RWPE2 (cell line): Measurements from ENCODE around the gene DNAI2.

Experiments used
- ATAC-seq: fragments of 200-7000 bp; cut with Tn5 transposase; 3 replicates; pipeline ENCODE4 v1.9.1; 2021; ENCODE audit warnings: low read depth
- DNase-seq: peaks from one replicate; pipeline ENCODE4 v3.0.0-alpha.2; 2020; ENCODE audit warnings: low spot score
- H3K27ac ChIP-seq: fragments of 450-650 bp; 2 replicates; pipeline ENCODE4 v1.5.1; 2017; ENCODE audit warnings: mild to moderate bottlenecking; ENCODE audit not compliant: poor library complexity, severe bottlenecking
- H3K27me3 ChIP-seq: fragments of 250-450 bp; sonication (Bioruptor Pico); 2 replicates; pipeline ENCODE4 v1.5.1; 2021; ENCODE audit warnings: mild to moderate bottlenecking, moderate library complexity; ENCODE audit not compliant: insufficient read depth, poor library complexity, severe bottlenecking
- H3K36me3 ChIP-seq: fragments of 250-450 bp; sonication (Bioruptor Pico); 2 replicates; pipeline ENCODE4 v1.5.1; 2020; ENCODE audit warnings: low read depth, mild to moderate bottlenecking, moderate library complexity
- H3K4me1 ChIP-seq: fragments of 250-450 bp; sonication (Bioruptor Pico); 2 replicates; pipeline ENCODE4 v1.5.1; 2021; ENCODE audit warnings: mild to moderate bottlenecking, moderate library complexity; ENCODE audit not compliant: insufficient read depth, poor library complexity, severe bottlenecking
- H3K4me3 ChIP-seq: fragments of 250-450 bp; sonication (Bioruptor Pico); 2 replicates; pipeline ENCODE4 v1.5.1; 2021; ENCODE audit warnings: mild to moderate bottlenecking, moderate library complexity; ENCODE audit not compliant: severe bottlenecking
- H3K9me3 ChIP-seq: fragments of 250-450 bp; sonication (Bioruptor Pico); 2 replicates; pipeline ENCODE4 v1.5.1; 2021; ENCODE audit warnings: mild to moderate bottlenecking, moderate library complexity; ENCODE audit not compliant: severe bottlenecking
- CTCF ChIP-seq: fragments of 450-650 bp; IDR thresholded peaks from one replicate; pipeline ENCODE4 v1.5.1; 2017; ENCODE audit warnings: mild to moderate bottlenecking, moderate library complexity; ENCODE audit not compliant: poor library complexity, severe bottlenecking

DNAI2 gene

GRCh38 chr17:74295625-74296547, 21.9 kb downstream of the DNAI2 start:
- H3K9me3 ChIP-seq: no peaks in the 10 kb centered on the region
- H3K4me3 ChIP-seq: no peak overlapping the region
- H3K36me3 ChIP-seq: no peaks in the 10 kb centered on the region
- DNase-seq (no peak), ATAC-seq (peak; percentile 56; the same call in 2 of the 3 replicates)
- no peaks in the 10 kb centered on the region for H3K27me3 ChIP-seq
- H3K27ac ChIP-seq: no peak overlapping the region
- peaks cover 6% of the 10 kb centered on the region for H3K4me1 ChIP-seq
- TF ChIP-seq CTCF: no peak

- DNase-seq (no peak), ATAC-seq (peak; percentile 52; the same call in 2 of the 3 replicates)
- peaks cover 6% of the 10 kb centered on the region for H3K4me1 ChIP-seq
- no peak overlapping the region for H3K4me3 ChIP-seq
- H3K27ac ChIP-seq: no peak overlapping the region
- peak; percentile 52 for TF ChIP-seq CTCF
- H3K27me3 ChIP-seq: no peaks in the 10 kb centered on the region
- H3K36me3 ChIP-seq: no peaks in the 10 kb centered on the region
- H3K9me3 ChIP-seq: no peaks in the 10 kb centered on the region
Observed at GRCh38 chr17:74296548-74296936, 22.5 kb downstream of the DNAI2 start.

GRCh38 chr17:74297941-74298340, 23.9 kb downstream of the DNAI2 start:
- H3K4me3 ChIP-seq: no peak overlapping the region
- no peak overlapping the region for H3K27ac ChIP-seq
- H3K9me3 ChIP-seq: no peaks in the 10 kb centered on the region
- no peaks in the 10 kb centered on the region for H3K36me3 ChIP-seq
- ATAC-seq: peak; percentile 85
- DNase-seq: no peak
- peaks cover 6% of the 10 kb centered on the region for H3K4me1 ChIP-seq
- TF ChIP-seq CTCF: no peak
- H3K27me3 ChIP-seq: no peaks in the 10 kb centered on the region

- ATAC-seq (no peak), DNase-seq (no peak)
- Histone ChIP-seq H3K27ac (no peak overlapping the region), H3K4me1 (peaks cover 6% of the 10 kb centered on the region), H3K4me3 (no peak overlapping the region), H3K36me3 (no peaks in the 10 kb centered on the region), H3K27me3 (no peaks in the 10 kb centered on the region), H3K9me3 (no peaks in the 10 kb centered on the region)
- TF ChIP-seq CTCF: no peak
Observed at GRCh38 chr17:74298778-74299177, 24.7 kb downstream of the DNAI2 start.
